Measurements from ENCODE around the gene MON2. TPM values are rescaled to one million over a fixed set of nuclear protein-coding genes. Genes with fewer than 3 reads are reported as not detected.
A peak's percentile ranks its signal among the peaks of the same experiment; 100 is the strongest.

MON2 gene
- total and polyA plus RNA-seq, 2 donors (not counting 1 experiment from before 2014, with no cell fraction given), result 12.3 to 43.8 TPM

DNA sequence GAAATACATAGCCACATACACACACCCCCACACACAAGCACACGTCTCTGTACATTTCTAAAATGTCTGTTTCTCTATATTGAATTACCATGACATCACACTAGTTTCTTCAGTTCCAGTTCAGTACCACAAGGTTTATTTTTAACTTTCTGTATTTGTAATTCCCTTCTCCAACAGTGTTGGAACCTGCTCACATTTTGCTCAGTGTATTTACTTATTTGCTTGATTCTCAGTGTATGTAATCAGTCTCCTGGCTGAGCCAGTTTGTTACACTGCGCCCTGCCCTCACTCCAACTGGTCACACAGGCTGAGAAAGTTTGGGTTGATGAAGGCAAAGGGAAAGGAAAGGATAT, 67.1 kb downstream of the MON2 start:
- peaks cover 5% of the 10 kb centered on the region for H3K36me3 ChIP-seq (ENCODE audit: control insufficient read depth, insufficient read depth, low read length)
- H3K27ac ChIP-seq (ENCODE audit: insufficient read depth, low read length), result no peak overlapping the region
- DNase-seq (ENCODE audit: low read depth in 2 of 2), result no peak
- H3K4me1 ChIP-seq (ENCODE audit: control insufficient read depth, extremely low read depth, insufficient read depth, low read length), result peaks cover 3% of the 10 kb centered on the region
- TF ChIP-seq, protein P1, sequence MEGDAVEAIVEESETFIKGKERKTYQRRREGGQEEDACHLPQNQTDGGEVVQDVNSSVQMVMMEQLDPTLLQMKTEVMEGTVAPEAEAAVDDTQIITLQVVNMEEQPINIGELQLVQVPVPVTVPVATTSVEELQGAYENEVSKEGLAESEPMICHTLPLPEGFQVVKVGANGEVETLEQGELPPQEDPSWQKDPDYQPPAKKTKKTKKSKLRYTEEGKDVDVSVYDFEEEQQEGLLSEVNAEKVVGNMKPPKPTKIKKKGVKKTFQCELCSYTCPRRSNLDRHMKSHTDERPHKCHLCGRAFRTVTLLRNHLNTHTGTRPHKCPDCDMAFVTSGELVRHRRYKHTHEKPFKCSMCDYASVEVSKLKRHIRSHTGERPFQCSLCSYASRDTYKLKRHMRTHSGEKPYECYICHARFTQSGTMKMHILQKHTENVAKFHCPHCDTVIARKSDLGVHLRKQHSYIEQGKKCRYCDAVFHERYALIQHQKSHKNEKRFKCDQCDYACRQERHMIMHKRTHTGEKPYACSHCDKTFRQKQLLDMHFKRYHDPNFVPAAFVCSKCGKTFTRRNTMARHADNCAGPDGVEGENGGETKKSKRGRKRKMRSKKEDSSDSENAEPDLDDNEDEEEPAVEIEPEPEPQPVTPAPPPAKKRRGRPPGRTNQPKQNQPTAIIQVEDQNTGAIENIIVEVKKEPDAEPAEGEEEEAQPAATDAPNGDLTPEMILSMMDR (conservative IDR thresholded peaks at IDR 0.05 in 1 of 2, IDR thresholded peaks at IDR 0.05 in 1 of 2; ENCODE audit: low read depth in 1 of 2, low read length in 2 of 2), result no peak
- no peak for TF ChIP-seq EZH2 (IDR thresholded peaks at IDR 0.05; ENCODE audit: low read length, missing control alignments)
- H4K20me1 ChIP-seq (ENCODE audit: control insufficient read depth, extremely low read depth, insufficient read depth, low read length), result no peaks in the 10 kb centered on the region
- no peaks in the 10 kb centered on the region for H3K9me3 ChIP-seq (ENCODE audit: control insufficient read depth, insufficient read depth, low read depth, low read length)
- H3K27me3 ChIP-seq (ENCODE audit: control insufficient read depth, insufficient read depth, low read length), result no peaks in the 10 kb centered on the region
- H3K9ac ChIP-seq (ENCODE audit: insufficient read depth, low read length), result no peak overlapping the region
- no peak overlapping the region for H3K4me3 ChIP-seq (replicated peaks in 1 of 4; ENCODE audit: control extremely low read depth in 1 of 4, insufficient read depth in 1 of 4, low read depth in 3 of 4, low read length in 4 of 4)
- H2AFZ ChIP-seq (ENCODE audit: low read length), result no peak overlapping the region
- no peaks in the 10 kb centered on the region for H3K79me2 ChIP-seq (ENCODE audit: control insufficient read depth, insufficient read depth, low read length)
- no peak overlapping the region for H3K4me2 ChIP-seq (ENCODE audit: extremely low read depth, insufficient read depth, low read length)

DNA sequence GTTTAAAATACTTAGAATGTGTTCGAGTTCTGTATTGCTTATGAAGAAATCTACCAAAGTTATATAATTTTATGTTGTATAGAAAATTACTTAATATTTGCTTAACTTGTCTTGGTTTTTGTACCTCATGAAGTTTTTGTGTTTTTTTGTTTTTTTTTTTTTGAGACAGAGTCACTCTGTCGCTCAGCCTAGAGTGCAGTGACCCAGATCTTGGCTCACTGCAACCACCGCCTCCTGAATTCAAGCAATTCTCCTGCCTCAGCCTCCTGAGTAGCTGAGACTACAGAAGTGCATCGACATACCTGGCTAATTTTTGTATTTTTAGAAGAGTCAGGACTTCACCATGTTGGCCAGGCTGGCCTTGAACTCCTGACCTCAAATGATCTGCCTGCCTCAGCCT, 69.9 kb downstream of the MON2 start:
- TF ChIP-seq, protein P1 (conservative IDR thresholded peaks at IDR 0.05 in 1 of 2, IDR thresholded peaks at IDR 0.05 in 1 of 2; ENCODE audit: low read depth in 1 of 2, low read length in 2 of 2), result no peak
- TF ChIP-seq EZH2 (IDR thresholded peaks at IDR 0.05; ENCODE audit: low read length, missing control alignments), result no peak
- H2AFZ ChIP-seq (ENCODE audit: low read length), result no peak overlapping the region
- no peaks in the 10 kb centered on the region for H4K20me1 ChIP-seq (ENCODE audit: control insufficient read depth, extremely low read depth, insufficient read depth, low read length)
- H3K4me3 ChIP-seq (replicated peaks in 1 of 4; ENCODE audit: control extremely low read depth in 1 of 4, insufficient read depth in 1 of 4, low read depth in 3 of 4, low read length in 4 of 4), result no peak overlapping the region
- no peak for DNase-seq (ENCODE audit: low read depth in 2 of 2)
- H3K9ac ChIP-seq (ENCODE audit: insufficient read depth, low read length), result no peak overlapping the region
- no peaks in the 10 kb centered on the region for H3K4me1 ChIP-seq (ENCODE audit: control insufficient read depth, extremely low read depth, insufficient read depth, low read length)
- no peak overlapping the region for H3K4me2 ChIP-seq (ENCODE audit: extremely low read depth, insufficient read depth, low read length)
- H3K36me3 ChIP-seq (ENCODE audit: control insufficient read depth, insufficient read depth, low read length), result peaks cover 5% of the 10 kb centered on the region
- no peaks in the 10 kb centered on the region for H3K9me3 ChIP-seq (ENCODE audit: control insufficient read depth, insufficient read depth, low read depth, low read length)
- no peaks in the 10 kb centered on the region for H3K27me3 ChIP-seq (ENCODE audit: control insufficient read depth, insufficient read depth, low read length)
- H3K27ac ChIP-seq (ENCODE audit: insufficient read depth, low read length), result no peak overlapping the region
- no peaks in the 10 kb centered on the region for H3K79me2 ChIP-seq (ENCODE audit: control insufficient read depth, insufficient read depth, low read length)

DNA sequence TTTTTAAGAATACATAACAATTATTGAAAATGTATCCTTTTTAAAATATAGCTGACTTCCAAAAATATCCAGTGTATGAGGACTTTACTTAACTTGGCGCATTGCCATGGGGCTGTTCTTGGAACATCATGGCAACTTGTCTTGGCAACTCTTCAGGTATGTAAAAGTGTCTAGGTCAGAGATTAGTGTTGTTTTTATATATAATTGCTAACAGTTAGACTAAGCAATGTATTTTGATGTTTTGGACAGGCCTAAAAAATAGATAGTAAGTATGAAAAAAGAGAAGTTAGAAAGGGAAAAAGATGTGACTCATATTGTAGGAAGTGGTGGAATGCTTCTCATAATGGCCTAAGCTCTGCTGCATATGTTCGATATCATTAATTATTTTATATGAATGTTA, 70.9 kb downstream of the MON2 start:
- H3K79me2 ChIP-seq (ENCODE audit: control insufficient read depth, insufficient read depth, low read length), result no peaks in the 10 kb centered on the region
- H2AFZ ChIP-seq (ENCODE audit: low read length), result no peak overlapping the region
- H3K4me3 ChIP-seq (replicated peaks in 1 of 4; ENCODE audit: control extremely low read depth in 1 of 4, insufficient read depth in 1 of 4, low read depth in 3 of 4, low read length in 4 of 4), result no peak overlapping the region
- no peaks in the 10 kb centered on the region for H4K20me1 ChIP-seq (ENCODE audit: control insufficient read depth, extremely low read depth, insufficient read depth, low read length)
- no peaks in the 10 kb centered on the region for H3K4me1 ChIP-seq (ENCODE audit: control insufficient read depth, extremely low read depth, insufficient read depth, low read length)
- H3K4me2 ChIP-seq (ENCODE audit: extremely low read depth, insufficient read depth, low read length), result no peak overlapping the region
- H3K9me3 ChIP-seq (ENCODE audit: control insufficient read depth, insufficient read depth, low read depth, low read length), result no peaks in the 10 kb centered on the region
- peaks cover 5% of the 10 kb centered on the region for H3K36me3 ChIP-seq (ENCODE audit: control insufficient read depth, insufficient read depth, low read length)
- peak; percentile 84 to 85 for DNase-seq (ENCODE audit: low read depth in 2 of 2)
- no peak overlapping the region for H3K9ac ChIP-seq (ENCODE audit: insufficient read depth, low read length)
- TF ChIP-seq EZH2 (IDR thresholded peaks at IDR 0.05; ENCODE audit: low read length, missing control alignments), result no peak
- TF ChIP-seq, protein P1 (conservative IDR thresholded peaks at IDR 0.05 in 1 of 2, IDR thresholded peaks at IDR 0.05 in 1 of 2; ENCODE audit: low read depth in 1 of 2, low read length in 2 of 2), result no peak
- H3K27me3 ChIP-seq (ENCODE audit: control insufficient read depth, insufficient read depth, low read length), result no peaks in the 10 kb centered on the region
- H3K27ac ChIP-seq (ENCODE audit: insufficient read depth, low read length), result no peak overlapping the region
